Limb (tissue), 2 donors: ENCODE data around the gene ARL6IP1.
"Not testable (repeated sequence)": the region's sequence is repeated elsewhere in the genome, so short reads cannot be mapped to it uniquely, and the experiment has no call there.

Experiments used
- DNase-seq, 2 donors: peaks; one replicate each; pipeline ENCODE4 v3.0.0-alpha.2; 2016; ENCODE audit errors: extremely low spot score in 2 of 2

ARL6IP1 gene

DNA sequence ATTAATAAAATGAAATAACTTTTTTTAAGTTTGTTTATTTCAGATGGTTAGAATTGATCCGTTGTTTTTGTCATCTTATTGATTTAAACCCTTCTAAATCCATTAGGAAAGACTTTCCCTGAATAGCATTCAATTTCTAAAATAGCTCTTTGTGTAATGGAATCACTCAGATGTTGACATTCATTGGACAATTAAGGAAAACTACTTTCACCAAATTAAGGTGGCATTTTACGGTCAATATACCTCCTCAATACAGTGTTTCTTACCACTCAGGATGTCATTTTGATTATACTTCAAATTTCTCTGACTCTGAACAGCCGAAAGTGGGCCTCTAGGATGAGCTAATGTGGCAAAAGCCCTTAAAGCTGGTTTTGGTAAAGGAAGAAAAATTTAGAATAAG is 1.8 kb downstream of the ARL6IP1 start:
- DNase-seq, result no peak

DNA sequence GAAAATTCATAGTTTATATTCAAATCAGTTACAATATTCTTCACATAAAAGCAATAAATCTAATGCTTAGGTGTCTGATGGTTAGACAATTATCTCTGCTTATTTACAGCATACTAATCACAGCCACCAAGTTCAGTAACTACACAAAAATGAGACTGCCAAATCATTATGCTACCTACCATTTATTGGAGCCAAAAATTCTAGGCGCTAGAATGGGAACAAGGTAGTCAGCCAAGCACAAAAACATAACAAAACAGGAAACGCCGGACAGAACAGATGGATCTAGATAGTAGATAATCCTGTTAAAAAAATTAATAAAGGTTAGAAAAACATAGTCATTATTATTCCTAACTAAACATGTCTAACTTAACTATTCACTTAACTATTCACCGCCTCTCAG is 3.6 kb downstream of the ARL6IP1 start:
- DNase-seq, result no peak

DNA sequence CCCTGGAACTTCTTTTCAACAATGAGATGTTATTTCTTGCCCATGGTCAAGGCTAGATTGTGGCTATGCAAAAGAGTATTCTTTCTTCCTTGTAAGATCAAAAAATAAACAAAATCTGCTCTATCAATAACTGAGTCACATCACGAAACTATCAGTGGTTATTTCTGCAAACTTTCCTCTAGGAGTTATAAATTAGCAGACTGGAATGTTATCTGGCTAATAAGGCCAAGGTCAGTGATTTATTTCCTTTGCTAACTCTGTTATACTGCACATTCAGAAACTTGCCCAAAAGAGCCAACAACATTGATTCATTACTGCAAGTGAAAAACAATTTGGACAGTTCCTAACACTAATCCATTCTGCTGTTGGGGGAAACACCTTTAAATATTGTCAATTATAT is 5.0 kb downstream of the ARL6IP1 start:
- no peak for DNase-seq

DNA sequence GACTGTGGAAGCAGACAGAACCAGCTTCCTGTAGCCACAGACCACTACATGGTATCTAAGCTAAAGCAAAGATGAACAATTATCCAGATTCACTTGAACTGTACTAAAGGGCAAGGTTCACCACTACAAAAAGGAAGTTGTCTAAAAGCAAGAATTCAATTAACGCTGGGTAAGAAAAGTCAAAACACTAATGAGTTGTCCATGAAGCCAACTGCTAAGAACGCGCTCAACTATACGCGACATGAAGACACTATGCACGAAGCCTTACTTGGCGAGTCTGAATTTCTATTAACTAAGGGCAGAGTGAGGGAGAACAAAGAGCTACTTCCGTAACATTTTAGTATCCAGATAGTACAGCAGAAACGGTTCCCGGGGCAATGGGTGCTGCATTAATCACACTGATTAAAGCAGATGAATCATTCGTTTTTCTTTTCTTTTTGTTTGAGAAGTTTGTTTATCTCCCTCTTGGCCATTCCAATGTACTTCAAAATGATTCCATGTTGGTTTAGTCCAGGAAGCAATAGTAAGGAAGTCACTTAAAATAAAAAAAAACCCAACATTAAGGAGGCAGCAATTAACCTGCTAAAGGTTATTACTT is 8.4 kb downstream of the ARL6IP1 start:
- DNase-seq, result no peak

DNA sequence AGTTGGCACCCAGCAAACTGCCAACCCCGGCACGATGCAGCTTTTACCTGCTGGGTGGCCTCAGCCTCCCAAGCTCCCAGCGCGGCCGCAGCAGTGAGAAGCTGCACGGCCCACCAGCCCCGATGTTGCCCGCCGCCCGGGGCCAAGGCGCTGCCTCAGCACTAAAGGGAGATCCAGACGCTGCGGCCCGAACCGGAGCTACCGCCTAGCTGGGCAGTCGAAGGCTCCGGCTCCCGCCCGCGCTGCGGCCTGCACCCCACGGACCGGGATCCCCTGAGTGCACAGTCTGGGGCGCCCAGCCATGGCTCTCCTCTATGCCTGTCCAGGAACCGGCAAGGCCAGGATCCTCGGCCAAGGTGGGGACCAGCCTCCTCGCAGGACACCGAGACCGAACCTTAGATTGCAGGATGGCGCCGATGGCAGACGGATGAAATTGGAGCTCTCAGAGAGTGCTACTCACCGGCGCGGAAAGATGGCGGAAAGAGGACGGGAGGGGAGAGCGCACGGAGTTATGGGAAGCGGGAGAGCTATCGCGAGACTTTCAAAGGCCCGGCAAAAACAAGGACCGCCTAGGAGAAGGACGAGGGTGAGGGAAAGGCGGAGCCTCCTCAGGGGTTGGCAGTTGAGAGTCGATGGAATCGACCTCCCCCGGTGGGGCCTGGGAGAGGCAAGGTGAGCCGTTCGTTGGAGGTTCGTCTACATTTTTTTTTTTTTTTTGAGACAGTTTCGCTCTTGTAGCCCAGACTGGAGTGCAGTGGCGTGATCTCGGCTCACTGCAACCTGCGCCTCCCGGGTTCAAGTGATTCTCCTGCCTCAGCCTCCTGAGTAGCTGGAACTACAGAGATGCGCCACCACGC is 11.3 kb downstream of the ARL6IP1 start, which contains the start of gene RPS15A:
Gene RPS15A (minus strand): TSS at position 485 of the 857 bp plus-strand sequence. CDS start 1,221 bp downstream, outside the sequence.
- DNase-seq, result peak; percentile 92 to 97

DNA sequence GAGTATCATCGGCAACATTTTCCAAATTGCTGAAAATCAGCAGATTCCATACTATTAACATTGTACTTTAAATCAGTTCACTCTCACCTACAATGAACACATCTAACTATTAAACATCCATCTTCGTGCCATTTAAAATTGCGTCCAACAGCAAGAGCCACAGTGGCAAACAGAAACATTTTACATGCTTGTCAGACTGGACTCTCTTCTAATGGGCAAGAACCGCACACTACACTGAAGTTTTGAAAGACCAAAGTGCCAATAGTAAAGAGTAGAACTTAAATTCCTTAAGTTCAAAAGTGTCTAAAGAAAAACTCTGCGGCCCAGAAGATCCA is 11.9 kb downstream of the ARL6IP1 start:
- no peak for DNase-seq

DNA sequence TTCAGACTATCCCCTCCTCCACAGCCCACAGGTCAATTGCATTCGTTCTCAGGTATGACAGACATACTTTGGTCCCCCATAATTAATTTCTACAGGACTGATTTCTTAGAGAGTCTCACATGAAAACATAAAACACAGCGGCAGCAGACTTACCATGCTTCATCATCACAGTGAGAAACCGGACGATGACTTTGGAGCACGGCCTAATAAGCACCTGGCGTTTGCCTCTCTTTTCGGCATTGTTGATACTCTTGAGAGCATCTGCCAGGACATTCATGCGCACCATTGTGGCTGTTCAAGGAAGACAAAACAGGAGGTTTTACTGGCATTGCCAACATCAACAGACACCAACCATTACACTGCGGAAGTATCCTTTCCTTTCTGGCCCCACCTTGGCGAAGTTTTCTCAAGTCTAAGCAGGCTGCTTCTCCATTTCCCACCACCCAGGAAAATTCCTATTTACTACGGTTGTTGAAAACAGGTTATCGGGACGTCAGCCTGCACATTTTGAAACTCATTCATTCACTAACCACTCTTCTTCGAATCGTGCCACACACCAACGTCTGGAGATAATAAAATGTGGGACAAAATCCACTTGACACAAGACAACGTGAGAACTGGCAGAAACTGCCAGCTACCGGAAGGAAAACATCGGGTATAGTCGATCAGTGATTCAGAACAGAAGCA is 12.4 kb downstream of the ARL6IP1 start:
- no peak for DNase-seq

DNA sequence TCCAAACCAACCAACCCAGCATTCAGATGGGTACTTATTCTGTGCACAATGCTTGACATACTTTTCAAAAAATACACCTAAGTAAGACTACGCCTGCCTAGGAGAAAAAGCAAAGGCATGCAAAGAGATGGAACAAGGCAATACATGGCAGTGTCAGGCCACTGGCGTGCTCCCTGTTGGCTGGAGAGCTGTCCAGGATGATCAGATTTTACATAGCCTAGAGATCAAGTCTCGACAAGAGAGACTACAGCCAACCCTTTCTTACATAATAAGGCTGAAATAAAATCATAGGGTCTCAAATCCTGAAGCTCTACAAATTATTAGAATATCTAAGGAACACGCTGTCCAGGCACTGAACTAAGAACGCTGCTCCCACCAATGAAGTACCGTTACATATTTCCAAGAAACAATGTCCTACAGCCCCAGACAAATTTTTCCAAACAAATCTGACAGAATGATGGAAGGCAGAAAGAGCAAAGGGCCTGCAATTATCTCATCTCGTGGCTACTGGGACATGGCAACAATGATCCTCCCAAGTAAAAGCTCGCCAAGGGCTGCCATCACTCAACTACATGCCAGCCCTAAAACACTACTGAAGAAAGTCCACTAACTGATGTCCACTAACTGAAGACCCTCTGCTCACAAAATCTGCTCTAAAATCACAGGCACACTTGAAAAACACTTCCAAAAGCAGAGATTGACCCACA is 16.3 kb downstream of the ARL6IP1 start:
- no peak for DNase-seq

DNA sequence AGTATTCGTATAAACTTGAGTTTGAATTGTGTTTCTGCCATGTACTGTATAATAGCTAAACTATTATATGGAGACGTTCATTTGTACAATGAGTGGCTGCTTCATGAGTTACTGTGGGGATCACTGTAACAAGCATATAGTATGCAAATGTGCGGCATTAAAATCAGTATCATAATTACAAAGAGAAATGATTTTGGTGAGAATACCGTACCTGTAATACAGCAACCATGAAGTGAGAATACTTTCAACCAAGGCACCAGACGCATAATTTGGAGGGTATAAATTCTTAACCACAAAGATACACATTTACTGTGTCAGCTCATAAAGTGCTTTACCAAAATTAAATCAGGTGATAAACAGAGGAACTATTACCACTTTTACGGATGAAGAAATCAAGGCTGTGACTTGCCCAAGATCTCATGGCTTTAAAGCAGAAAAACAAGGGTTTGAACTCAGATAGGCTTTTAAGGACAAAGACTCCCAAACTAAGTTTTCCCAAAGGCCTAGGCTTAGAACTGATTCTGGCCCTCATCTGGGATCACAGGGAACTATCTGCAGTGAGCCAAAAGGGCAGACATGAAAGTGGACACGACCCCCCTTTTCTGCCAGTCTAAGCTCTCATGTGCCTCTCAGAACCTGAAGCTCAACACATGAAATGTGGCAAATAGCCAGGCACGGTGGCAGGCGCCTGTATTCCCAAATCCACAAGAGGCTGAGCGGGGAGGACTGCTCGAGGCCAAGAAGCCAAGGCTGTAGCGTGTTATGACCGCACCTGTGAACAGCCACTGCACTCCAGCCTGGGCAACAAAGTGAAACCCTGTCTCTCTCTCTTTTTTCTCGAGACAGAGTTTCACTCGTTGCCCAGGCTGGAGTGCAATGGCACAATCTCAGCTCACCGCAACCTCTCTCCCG is 17.7 kb downstream of the ARL6IP1 start:
- no peak for DNase-seq

DNA sequence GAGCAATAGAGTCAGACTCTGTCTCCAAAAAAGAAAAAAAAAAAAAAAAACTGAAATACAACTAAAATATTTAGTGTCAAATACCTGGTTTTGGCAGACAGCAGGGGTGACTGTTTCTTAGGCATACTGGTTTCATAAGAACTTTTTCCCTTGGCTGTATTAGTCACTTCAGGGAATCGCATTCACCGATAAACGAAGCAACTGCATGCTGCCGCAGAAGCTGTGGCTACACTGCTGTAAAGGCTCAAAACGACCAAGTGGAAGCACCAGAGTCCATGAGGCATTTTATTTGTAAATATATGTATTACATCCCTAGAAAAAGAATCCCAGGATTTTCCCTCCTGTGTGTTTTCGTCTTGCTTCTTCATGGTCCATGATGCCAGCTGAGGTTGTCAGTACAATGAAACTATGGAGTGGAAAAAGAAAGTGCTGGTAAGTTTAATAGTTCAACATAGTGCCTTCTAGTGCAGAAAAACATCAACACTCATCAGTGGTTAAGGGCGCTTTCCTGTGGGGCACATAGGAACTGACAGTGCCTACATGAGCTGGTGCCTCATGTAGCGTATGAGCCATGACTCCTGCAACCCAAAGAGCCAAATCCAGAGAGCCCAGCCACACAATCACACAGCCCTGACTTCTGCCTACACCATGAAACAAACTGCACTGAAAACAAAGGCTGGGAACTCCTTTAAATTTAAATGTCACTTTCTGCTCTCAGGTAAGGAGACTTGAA is 18.5 kb downstream of the ARL6IP1 start:
- no peak for DNase-seq

DNA sequence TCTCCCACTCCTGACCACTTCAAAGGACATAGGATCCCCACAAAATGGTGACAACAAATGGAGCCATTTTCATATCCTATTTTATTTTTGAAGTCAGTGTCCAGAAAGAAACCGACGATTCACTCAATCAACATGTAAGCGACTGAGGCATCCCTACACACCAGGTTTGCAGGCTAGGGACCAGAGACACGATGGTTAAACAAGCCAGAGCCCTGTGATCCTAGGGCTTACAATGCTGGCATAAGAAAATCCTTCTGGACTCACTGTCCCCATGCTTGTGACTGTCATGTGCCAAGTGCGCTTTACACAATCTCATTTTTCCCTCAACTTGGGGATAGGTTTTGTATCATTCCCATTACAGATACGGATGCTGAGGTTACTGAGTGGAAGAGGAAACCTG is 20.1 kb downstream of the ARL6IP1 start:
- not testable (repeated sequence) for DNase-seq

DNA sequence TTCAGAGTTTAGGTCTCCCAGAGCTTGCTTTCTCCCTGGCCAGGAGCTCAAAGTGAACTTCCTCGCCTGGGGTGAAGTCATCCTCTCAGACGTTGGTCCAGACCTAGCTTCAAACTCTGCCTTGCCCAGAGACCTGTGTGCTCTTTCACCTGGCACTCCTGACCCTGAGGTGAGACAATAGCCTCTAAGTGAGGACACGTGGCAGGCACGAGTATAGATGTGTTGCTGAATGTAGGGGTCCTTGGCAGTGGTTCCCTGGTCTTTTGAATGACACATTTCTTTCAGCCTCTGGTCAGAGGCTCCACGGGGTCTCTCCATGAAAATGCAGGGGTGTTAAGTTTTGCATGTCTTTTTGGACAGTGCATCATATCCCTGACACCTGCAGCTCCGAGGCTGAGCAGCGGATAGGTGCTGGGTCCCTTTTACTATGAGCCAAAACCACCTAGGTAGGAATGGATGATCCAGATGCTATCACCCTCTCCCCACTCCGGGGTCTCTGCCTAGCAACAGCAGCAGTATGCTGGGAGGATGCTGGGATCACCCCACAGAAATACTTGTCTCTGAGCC is 20.8 kb downstream of the ARL6IP1 start:
- not testable (repeated sequence) for DNase-seq

DNA sequence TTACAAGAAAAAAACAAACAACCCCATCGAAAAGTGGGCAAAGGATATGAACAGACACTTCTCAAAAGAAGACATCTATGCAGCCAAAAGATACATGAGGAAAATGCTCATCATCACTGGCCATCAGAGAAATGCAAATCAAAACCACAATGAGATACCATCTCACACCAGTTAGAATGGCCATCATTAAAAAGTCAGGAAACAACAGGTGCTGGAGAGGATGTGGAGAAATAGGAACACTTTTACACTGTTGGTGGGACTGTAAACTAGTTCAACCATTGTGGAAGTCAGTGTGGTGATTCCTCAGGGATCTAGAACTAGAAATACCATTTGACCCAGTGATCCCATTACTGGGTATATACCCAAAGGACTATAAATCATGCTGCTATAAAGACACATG is 23.7 kb downstream of the ARL6IP1 start:
- not testable (repeated sequence) for DNase-seq

DNA sequence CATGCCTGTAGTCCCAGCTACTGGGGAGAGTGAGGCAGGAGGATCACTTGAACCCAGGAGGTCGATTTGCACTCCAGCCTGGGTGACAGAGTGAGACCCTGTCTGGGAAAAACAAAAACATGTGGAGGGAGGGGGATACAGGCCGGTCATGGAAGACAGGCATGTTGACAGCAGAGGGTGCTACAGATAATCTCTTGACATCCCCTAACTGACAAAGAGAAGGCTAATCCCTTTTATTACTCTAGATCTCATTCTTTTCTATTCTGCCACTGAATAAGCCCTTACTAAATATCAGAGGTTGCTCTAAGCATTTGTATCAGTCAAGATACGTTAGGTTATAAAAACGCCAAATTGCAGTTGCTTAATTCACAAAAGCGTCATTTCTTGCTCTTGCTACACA is 25.0 kb downstream of the ARL6IP1 start:
- not testable (repeated sequence) for DNase-seq

DNA sequence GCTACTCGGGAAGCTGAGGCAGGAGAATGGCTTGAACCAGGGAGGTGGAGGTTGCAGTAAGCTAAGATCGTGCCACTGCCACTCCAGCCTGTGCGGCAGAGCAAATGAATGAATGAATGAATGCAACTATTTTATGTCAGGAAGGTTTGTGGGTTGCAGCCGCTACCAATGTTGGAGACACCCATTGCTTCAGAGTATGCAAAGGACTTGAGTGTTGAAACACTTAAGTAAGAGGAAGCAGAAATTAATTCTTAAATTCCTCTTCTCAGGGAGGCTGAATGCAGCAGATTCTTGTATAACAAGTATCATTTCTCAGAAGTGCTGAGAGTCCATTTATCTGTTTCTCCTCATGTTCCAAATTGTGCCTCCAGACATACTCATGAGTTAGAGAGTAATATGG is 26.7 kb downstream of the ARL6IP1 start:
- DNase-seq, result not testable (repeated sequence)

DNA sequence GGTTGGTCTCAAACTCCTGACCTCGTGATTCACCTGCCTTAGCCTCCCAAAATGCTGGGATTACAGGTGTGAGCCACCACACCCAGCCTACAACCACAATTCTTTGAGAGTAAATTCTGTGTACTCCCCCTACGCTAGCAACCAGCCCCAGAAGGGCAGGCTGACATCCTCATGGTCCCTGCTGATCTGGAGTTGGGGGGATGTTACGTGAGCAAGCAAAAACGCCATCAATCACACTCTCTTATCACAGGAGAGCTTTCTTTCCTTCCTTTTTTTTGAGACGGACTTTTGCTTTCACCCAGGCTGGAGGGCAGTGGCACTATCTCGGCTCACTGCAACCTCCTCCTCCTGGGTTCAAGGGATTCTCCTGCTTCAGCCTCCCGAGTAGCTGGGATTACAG is 29.2 kb downstream of the ARL6IP1 start:
- not testable (repeated sequence) for DNase-seq

DNA sequence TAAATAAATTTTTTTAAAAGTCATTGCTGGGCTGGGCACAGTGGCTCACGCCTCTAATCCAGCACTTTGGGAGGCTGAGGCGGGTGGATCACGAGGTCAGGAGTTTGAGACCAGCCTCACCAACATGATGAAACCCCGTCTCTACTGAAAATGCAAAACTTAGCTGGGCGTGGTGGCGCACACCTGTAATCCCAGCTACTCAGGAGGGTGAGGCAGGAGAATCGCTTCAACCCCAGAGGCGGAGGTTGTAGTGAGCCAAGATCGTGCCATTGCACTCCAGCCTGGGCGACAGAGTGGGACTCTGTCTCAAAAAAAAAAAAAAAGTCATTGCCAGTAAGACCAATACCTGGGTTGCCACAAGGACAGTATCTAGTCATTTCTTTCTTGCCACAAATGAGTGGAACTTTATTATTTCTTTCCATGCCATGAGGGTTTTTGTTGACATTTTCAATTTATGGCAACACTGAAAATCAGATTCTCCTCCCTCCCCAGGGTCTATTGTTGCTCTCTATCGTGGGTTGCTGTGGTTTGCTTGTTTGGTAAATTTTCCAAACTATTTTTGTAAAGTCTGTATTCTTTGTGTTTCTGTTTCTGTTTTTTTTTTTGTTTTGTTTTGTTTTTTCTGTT is 30.9 kb downstream of the ARL6IP1 start:
- not testable (repeated sequence) for DNase-seq

DNA sequence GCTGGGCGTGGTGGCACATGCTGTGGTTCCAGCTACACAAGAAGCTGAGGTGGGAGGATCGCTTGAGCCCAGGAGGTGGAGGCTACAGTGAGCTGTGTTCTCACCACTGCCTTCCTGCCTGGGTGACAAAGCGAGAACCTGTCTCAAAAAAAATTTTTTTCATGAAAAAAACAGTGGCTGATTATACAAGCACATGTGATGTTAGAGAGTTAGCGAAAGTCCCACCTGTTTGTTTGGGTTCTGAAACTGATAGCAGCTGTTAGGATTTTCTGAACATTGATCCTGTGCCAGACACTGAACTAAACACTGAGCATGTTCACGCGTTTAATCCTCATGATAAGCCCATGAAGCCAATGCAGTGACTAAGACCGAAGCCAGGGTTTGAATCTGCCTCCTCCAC is 34.1 kb downstream of the ARL6IP1 start:
- DNase-seq, result not testable (repeated sequence)

DNA sequence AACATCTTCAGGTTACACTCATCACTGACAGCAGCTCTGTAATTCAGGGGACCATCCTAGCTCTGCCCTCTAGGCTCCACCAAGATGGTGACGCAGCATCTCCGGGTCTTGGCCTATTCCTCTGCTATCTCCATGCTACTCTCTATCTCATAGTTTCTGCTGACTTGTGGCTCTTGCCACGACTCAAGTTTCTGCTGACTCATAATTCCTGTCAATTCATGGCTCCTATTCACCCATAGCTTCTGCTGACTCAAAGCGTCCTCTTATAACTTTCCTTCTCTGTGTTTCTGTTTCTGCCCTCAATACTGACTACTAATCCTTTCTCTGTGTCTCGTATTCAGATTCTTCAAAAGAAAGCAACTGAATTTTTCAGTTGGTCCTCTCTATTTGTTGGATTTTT is 38.6 kb downstream of the ARL6IP1 start:
- DNase-seq, result not testable (repeated sequence)
